ENCODE measurements around the gene WNT11.

WNT11 gene

GRCh38 chr11:76179147-76179546 lies 27.2 kb downstream of the WNT11 start:
- no peak for TF ChIP-seq CTCF (IDR thresholded peaks at IDR 0.05; ENCODE audit: low read depth, low read length)
- no peak for DNase-seq (ENCODE audit: low read depth, low spot score)
- no peak overlapping the region for H3K4me3 ChIP-seq (ENCODE audit: low read depth, low read length)
- in situ Hi-C loops (cut with HindIII; ENCODE audit: low sequenced_read_pairs), result no loop called here

GRCh38 chr11:76177250-76177686 lies 29.0 kb downstream of the WNT11 start:
- no peak for TF ChIP-seq CTCF (IDR thresholded peaks at IDR 0.05; ENCODE audit: low read depth, low read length)
- no peak overlapping the region for H3K4me3 ChIP-seq (ENCODE audit: low read depth, low read length)
- no peak for DNase-seq (ENCODE audit: low read depth, low spot score)
- in situ Hi-C loops (cut with HindIII; ENCODE audit: low sequenced_read_pairs), result no loop called here

- in situ Hi-C loops (cut with HindIII; ENCODE audit: low sequenced_read_pairs), result no loop called here
- no peak for TF ChIP-seq CTCF (IDR thresholded peaks at IDR 0.05; ENCODE audit: low read depth, low read length)
- no peak for DNase-seq (ENCODE audit: low read depth, low spot score)
- no peak overlapping the region for H3K4me3 ChIP-seq (ENCODE audit: low read depth, low read length)
Measured at GRCh38 chr11:76176463-76176862, 29.8 kb downstream of the WNT11 start.

GRCh38 chr11:76175783-76176182 lies 30.5 kb downstream of the WNT11 start:
- no peak overlapping the region for H3K4me3 ChIP-seq (ENCODE audit: low read depth, low read length)
- TF ChIP-seq CTCF (IDR thresholded peaks at IDR 0.05; ENCODE audit: low read depth, low read length), result no peak
- in situ Hi-C loops (cut with HindIII; ENCODE audit: low sequenced_read_pairs), result no loop called here
- no peak for DNase-seq (ENCODE audit: low read depth, low spot score)

- TF ChIP-seq CTCF (IDR thresholded peaks at IDR 0.05; ENCODE audit: low read depth, low read length), result no peak
- DNase-seq (ENCODE audit: low read depth, low spot score), result no peak
- no peak overlapping the region for H3K4me3 ChIP-seq (ENCODE audit: low read depth, low read length)
- in situ Hi-C loops (cut with HindIII; ENCODE audit: low sequenced_read_pairs), result no loop called here
Measured at GRCh38 chr11:76174330-76174729, 32.0 kb downstream of the WNT11 start.

GRCh38 chr11:76173663-76174062 lies 32.6 kb downstream of the WNT11 start:
- H3K4me3 ChIP-seq (ENCODE audit: low read depth, low read length), result no peak overlapping the region
- TF ChIP-seq CTCF (IDR thresholded peaks at IDR 0.05; ENCODE audit: low read depth, low read length), result no peak
- in situ Hi-C loops (cut with HindIII; ENCODE audit: low sequenced_read_pairs), result no loop called here
- DNase-seq (ENCODE audit: low read depth, low spot score), result no peak

- H3K4me3 ChIP-seq (ENCODE audit: low read depth, low read length), result no peak overlapping the region
- TF ChIP-seq CTCF (IDR thresholded peaks at IDR 0.05; ENCODE audit: low read depth, low read length), result no peak
- no peak for DNase-seq (ENCODE audit: low read depth, low spot score)
- in situ Hi-C loops (cut with HindIII; ENCODE audit: low sequenced_read_pairs), result no loop called here
Measured at GRCh38 chr11:76172583-76172982, 33.7 kb downstream of the WNT11 start.

All from astrocyte of the spinal cord (primary cell).